ENCODE measurements around the gene KCTD1.

KCTD1 gene

DNA sequence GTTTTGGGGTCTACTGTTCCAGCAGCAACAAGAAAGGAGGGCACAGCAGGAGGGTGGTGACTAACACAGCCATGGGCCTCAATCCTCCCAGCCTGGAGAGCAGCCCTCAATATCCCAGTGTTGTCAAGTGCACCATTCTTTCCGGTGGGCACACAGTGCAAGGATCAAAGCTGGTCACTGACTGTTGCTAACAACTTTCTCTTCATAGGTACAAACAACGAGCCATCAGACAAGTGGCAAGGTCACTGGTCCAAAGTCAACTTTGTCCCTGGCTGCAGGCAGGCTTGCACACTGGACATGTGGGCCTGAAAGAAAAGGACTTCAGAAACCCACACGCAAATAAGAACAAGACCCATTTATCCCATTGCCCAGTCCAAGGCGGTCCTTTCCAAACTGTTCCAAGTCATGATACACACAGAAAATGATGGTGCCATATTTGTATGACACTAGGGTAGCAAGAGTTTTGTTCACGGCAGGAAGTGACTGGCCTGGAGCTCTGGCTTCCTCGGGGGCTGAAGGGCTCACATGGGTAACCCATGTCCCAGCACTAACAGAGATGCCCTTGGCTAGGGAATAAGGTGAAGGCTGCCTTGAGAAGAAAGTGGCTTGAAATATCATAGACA is 57.0 kb downstream of the KCTD1 start:
- Histone ChIP-seq H3K9me3 (replicated peaks; ENCODE audit: insufficient read depth, low read length) (no peaks in the 10 kb centered on the region), H3K27me3 (replicated peaks; ENCODE audit: insufficient read depth, low read length) (no peaks in the 10 kb centered on the region), H3F3A (ENCODE audit: insufficient read depth, low read length) (no peaks in the 10 kb centered on the region), H3K9ac (ENCODE audit: low read length) (no peak overlapping the region), H3K36me3 (replicated peaks; ENCODE audit: insufficient read depth, low read length) (no peaks in the 10 kb centered on the region), H2AFZ (ENCODE audit: low read length) (no peak overlapping the region), H3K79me2 (ENCODE audit: low read length) (no peaks in the 10 kb centered on the region), H3K4me1 (ENCODE audit: low read length) (no peaks in the 10 kb centered on the region), H3K9me2 (replicated peaks; ENCODE audit: insufficient read depth, low read length) (no peaks in the 10 kb centered on the region), H4K20me1 (ENCODE audit: insufficient read depth, low read length) (no peaks in the 10 kb centered on the region), H3K4me3 (ENCODE audit: low read length) (no peak overlapping the region), H3K4me2 (ENCODE audit: low read depth, low read length) (no peak overlapping the region), H3K27ac (ENCODE audit: low read length) (no peak overlapping the region)
- no peak for TF ChIP-seq EZH2phosphoT487 (IDR thresholded peaks at IDR 0.05; ENCODE audit: low read length)
- TF ChIP-seq EZH2 (optimal IDR thresholded peaks at IDR 0.05; ENCODE audit: low read depth, low read length): no peak
- TF ChIP-seq, protein P1, sequence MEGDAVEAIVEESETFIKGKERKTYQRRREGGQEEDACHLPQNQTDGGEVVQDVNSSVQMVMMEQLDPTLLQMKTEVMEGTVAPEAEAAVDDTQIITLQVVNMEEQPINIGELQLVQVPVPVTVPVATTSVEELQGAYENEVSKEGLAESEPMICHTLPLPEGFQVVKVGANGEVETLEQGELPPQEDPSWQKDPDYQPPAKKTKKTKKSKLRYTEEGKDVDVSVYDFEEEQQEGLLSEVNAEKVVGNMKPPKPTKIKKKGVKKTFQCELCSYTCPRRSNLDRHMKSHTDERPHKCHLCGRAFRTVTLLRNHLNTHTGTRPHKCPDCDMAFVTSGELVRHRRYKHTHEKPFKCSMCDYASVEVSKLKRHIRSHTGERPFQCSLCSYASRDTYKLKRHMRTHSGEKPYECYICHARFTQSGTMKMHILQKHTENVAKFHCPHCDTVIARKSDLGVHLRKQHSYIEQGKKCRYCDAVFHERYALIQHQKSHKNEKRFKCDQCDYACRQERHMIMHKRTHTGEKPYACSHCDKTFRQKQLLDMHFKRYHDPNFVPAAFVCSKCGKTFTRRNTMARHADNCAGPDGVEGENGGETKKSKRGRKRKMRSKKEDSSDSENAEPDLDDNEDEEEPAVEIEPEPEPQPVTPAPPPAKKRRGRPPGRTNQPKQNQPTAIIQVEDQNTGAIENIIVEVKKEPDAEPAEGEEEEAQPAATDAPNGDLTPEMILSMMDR (IDR thresholded peaks at IDR 0.05; ENCODE audit: low read length): no peak
- DNase-seq: no peak

- H4K20me1 ChIP-seq (ENCODE audit: insufficient read depth, low read length): no peaks in the 10 kb centered on the region
Measured at GRCh38 chr18:26489881-26490280, 58.5 kb downstream of the KCTD1 start.

GRCh38 chr18:26489191-26489590 is 59.2 kb downstream of the KCTD1 start:
- Histone ChIP-seq H3K4me2 (ENCODE audit: low read depth, low read length) (no peak overlapping the region), H3K4me3 (ENCODE audit: low read length) (no peak overlapping the region), H3K4me1 (ENCODE audit: low read length) (no peaks in the 10 kb centered on the region), H3F3A (ENCODE audit: insufficient read depth, low read length) (no peaks in the 10 kb centered on the region), H2AFZ (ENCODE audit: low read length) (no peak overlapping the region), H4K20me1 (ENCODE audit: insufficient read depth, low read length) (no peaks in the 10 kb centered on the region), H3K79me2 (ENCODE audit: low read length) (no peaks in the 10 kb centered on the region), H3K36me3 (replicated peaks; ENCODE audit: insufficient read depth, low read length) (no peaks in the 10 kb centered on the region), H3K27me3 (replicated peaks; ENCODE audit: insufficient read depth, low read length) (no peaks in the 10 kb centered on the region), H3K9ac (ENCODE audit: low read length) (no peak overlapping the region), H3K9me2 (replicated peaks; ENCODE audit: insufficient read depth, low read length) (no peaks in the 10 kb centered on the region), H3K9me3 (replicated peaks; ENCODE audit: insufficient read depth, low read length) (no peaks in the 10 kb centered on the region), H3K27ac (ENCODE audit: low read length) (no peak overlapping the region)
- TF ChIP-seq EZH2phosphoT487 (IDR thresholded peaks at IDR 0.05; ENCODE audit: low read length) (no peak), EZH2 (optimal IDR thresholded peaks at IDR 0.05; ENCODE audit: low read depth, low read length) (no peak)
- TF ChIP-seq, protein P1 (IDR thresholded peaks at IDR 0.05; ENCODE audit: low read length): no peak
- DNase-seq: no peak

More at GRCh38 chr18:26489881-26490280, 58.5 kb downstream of the KCTD1 start:
- Histone ChIP-seq H3K9ac (ENCODE audit: low read length) (no peak overlapping the region), H2AFZ (ENCODE audit: low read length) (no peak overlapping the region), H3K9me3 (replicated peaks; ENCODE audit: insufficient read depth, low read length) (no peaks in the 10 kb centered on the region), H3K27ac (ENCODE audit: low read length) (no peak overlapping the region), H3K9me2 (replicated peaks; ENCODE audit: insufficient read depth, low read length) (no peaks in the 10 kb centered on the region), H3K4me2 (ENCODE audit: low read depth, low read length) (no peak overlapping the region), H3K4me1 (ENCODE audit: low read length) (no peaks in the 10 kb centered on the region), H3K4me3 (ENCODE audit: low read length) (no peak overlapping the region), H3K36me3 (replicated peaks; ENCODE audit: insufficient read depth, low read length) (no peaks in the 10 kb centered on the region), H3K27me3 (replicated peaks; ENCODE audit: insufficient read depth, low read length) (no peaks in the 10 kb centered on the region), H3F3A (ENCODE audit: insufficient read depth, low read length) (no peaks in the 10 kb centered on the region), H3K79me2 (ENCODE audit: low read length) (no peaks in the 10 kb centered on the region)
- TF ChIP-seq, protein P1 (IDR thresholded peaks at IDR 0.05; ENCODE audit: low read length): no peak
- no peak for TF ChIP-seq EZH2 (optimal IDR thresholded peaks at IDR 0.05; ENCODE audit: low read depth, low read length)
- no peak for TF ChIP-seq EZH2phosphoT487 (IDR thresholded peaks at IDR 0.05; ENCODE audit: low read length)
- no peak for DNase-seq

Data from MM.1S (cell line).